Daoy (cell line): ENCODE measurements around the gene GFRA1. TPM values are rescaled to one million over a fixed set of nuclear protein-coding genes. Genes with fewer than 3 reads are reported as not detected.

Experiments
- DNase-seq: peaks from one replicate; pipeline ENCODE4 v3.0.0-alpha.2; 2015; ENCODE audit warnings: low read depth
- total RNA-seq: library from RNA; depleted of rRNA; stranded (reverse); fragments of >200 nt; shearing (Covaris generic); gene quantifications from 2 replicates; pipeline ENCODE4 v1.2.3, GENCODE V29; 2014

GFRA1 gene
- total RNA-seq, 1 experiment from 2014 or later = 1.1 TPM

- no peak for DNase-seq
Measured at GRCh38 chr10:116241085-116241484, 31.9 kb downstream of the GFRA1 start.

- no peak for DNase-seq
Measured at GRCh38 chr10:116240157-116240950, 32.7 kb downstream of the GFRA1 start.

GRCh38 chr10:116239229-116239628 is 33.8 kb downstream of the GFRA1 start:
- DNase-seq = no peak

DNA sequence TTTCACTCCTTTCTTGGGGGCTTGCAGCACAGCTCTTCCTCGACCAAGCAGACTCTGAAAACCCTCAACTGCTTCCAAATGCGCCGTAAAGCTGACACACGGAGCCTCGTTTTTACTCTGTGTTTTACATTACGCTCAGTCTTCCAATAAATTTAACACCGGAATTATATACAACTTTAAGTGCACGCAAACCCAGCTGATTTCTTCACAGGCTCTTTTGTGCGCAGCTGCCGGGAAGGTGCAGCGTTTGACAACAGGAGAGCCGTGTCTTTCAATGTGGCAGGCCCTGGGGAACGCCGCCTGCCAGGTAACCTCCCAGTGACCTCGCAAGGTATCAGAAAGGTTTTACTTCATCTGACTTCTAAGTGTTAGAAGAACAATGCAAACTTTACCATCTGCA is 35.0 kb downstream of the GFRA1 start:
- no peak for DNase-seq

- DNase-seq = no peak
Measured at GRCh38 chr10:116237260-116237659, 35.7 kb downstream of the GFRA1 start.

DNA sequence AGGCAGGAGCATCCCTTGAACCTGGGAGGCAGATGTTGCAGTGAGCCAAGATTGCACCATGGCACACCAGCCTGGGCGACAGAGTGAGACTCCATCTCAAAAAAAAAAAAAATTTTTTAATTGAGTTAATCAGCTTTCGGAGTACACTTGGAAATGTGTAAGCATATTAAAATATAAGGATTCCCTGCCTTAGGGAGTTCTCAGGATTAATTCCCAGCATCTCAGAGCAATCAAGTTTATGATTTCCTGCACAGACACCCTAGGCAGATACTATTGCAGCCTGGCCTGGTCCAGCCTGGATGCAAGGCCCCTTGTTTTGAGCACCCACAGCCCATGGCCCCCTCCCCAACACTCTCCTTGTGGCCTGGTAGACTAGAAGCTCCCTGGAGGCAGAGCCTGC is 39.8 kb downstream of the GFRA1 start:
- no peak for DNase-seq

DNA sequence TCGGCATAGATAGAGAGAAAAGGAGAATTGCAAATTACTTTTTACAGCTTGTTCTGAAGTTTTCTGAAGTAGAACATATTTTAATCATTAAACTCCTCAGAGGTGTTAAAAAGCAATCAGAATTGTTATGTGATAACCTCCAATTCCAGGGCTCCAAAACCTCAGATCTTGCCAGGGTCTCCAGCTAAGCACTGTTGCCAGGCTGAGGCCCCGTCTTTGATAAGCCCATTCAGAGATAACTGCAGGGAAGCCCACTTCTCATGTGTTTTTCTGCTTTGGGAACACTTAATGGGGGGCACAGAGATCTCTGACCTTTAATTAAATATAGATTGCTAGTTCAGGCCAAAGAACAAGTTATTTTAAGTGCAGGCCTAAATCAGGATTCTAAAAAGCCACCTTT is 40.4 kb downstream of the GFRA1 start:
- DNase-seq = no peak

DNA sequence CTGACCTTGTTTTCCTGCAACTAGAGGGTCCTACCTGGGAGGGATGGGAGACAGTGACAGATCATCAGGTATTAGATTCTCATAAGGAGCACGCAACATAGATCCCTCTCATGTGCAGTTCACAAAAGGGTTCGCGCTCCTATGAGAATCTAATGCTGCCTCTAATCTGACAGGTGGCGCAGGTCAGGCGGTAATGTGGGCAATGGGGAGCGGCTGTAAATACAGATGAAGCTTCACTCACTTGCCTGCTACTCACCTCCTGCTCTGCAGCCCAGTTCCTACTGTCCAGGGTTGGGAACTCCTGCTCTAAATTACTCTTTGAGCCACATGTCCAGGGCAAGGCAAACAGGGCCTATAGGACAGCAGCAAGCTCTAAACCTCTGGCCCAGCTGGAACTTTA is 46.2 kb downstream of the GFRA1 start:
- no peak for DNase-seq

- DNase-seq = no peak
Measured at GRCh38 chr10:116226053-116226452, 47.0 kb downstream of the GFRA1 start.

GRCh38 chr10:116223289-116223688 is 49.7 kb downstream of the GFRA1 start:
- no peak for DNase-seq

DNA sequence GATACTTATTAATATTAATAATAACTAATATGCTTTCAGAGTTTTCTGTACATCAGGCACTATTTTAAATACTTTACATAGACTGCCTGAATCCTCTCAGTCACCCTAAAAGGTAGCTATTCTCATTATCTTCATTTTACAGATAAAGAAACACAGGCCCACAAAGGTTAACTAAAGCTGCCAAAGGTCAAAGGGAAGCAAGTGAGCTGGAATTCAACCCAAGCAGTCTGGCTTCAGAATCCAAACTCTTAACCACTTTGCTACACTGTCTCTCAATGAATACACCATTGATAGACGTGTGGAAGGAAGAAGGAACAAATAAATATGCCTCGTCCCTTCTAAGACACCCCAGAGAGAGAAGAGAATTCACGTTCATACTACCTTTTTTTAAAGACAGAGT is 52.0 kb downstream of the GFRA1 start:
- no peak for DNase-seq

DNA sequence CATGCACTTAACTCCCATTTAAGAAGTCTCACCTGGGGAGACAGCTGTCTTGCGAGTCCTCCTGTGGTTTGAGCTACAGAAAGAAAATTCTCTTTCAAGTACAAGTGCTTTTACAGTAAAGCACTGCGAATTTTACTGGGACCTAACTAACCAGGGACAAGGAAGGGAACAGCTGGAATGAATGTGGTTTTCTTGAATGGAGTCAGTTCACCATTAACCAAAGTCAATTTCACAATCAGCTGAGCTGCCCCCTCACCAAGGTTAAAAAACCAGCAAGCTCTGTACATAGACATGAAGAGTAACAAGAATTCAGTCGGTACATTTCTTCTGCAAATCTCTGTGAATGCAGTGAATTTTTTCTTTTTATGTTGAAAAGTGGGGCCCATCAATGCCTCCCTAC is 56.3 kb downstream of the GFRA1 start:
- DNase-seq = no peak

GRCh38 chr10:116215651-116216050 is 57.4 kb downstream of the GFRA1 start:
- peak; percentile 5 for DNase-seq

DNA sequence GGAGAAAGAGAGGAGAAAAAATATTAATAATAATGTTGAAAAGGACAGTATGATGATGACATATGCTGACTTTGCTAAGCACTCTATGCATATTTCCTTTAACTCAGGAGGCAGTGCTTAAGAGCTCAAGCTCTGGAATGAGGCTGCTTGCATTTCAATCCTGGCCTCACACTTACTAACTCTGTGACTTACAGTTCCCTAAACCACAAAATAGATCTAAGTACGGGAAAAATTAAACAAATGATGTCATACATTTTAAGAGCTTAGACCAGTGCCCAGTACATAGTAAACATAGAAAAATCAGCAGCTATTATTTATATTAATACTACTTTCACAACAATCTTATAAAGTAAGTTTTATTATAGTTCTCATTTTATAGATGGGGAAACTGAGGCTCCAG is 61.3 kb downstream of the GFRA1 start:
- peak; percentile 41 for DNase-seq

DNA sequence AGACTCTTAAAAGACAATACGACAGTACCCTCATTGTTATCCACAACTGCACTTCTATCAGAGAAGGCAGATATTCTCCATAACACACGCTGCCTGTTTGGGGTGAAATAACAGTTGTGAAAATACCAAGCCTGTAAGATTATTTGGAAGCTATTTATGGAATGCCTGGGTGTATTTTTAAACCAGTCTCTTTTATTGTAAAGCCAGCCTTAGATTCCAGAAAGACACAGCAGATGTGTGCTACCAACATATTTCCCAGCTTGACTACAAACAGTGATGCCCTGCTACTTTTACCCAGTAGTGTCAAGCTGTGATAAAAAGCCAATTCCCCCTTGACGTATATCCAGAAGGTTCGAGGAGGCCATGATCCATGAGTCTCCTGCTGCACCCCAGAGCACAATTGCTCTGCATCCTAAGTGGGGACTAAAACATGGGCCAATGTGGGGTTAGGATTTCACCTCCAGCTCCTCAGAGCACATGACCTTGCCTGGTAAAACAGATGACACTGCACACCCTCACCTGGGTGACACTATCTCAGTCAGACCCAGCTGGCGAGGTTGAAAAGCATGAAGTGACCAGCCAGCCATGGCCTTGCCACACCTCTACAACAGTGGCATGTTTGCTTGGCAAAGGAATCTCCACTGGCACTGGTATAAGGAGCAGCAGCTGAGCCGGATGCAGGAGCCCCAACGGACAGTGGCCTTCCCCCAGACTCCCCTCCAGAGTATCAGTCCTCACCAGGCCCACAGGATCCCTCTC is 62.2 kb downstream of the GFRA1 start:
- DNase-seq = no peak

DNA sequence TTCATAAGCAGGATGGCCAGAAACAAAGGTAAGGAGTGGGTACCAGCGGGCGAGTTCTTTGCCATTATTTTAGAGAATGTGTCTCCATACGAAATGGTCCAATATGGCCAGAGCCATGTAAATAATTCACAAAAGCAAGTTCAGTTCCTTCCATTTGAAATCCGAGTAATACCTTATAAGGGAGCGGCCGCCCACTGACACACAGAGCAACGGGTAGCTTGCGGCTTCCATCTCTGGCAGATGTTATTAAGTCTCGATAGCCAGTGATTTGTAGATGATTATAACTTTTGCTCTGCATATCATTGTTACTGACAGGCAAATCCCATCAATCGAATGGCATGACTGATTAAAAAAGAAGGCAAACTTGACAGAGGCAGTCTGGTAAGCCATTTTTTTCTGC is 63.2 kb downstream of the GFRA1 start:
- DNase-seq = peak; percentile 6

- DNase-seq = no peak
Measured at GRCh38 chr10:116208956-116209567, 63.9 kb downstream of the GFRA1 start.

- peak; percentile 22 for DNase-seq
Measured at GRCh38 chr10:116207690-116208089, 65.3 kb downstream of the GFRA1 start.

DNA sequence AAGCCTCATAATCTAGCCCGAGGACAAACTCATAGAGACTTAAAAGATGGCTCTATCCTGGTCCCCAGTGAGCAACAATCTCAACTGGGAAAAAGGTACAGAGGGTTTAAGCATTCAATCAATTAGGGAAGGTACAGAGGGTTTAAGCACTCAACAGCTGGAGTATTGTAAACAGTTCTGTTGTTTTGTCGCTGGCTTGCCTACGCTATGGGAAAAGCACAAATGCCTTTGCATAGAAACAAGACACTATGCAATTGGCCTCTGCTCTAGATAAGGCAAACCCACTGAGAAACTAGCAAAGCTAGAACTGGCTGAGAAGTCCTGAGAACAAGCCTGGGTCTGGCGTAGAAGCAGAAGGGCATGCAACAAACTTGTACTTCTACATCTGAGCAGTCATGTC is 69.3 kb downstream of the GFRA1 start:
- DNase-seq = no peak

DNA sequence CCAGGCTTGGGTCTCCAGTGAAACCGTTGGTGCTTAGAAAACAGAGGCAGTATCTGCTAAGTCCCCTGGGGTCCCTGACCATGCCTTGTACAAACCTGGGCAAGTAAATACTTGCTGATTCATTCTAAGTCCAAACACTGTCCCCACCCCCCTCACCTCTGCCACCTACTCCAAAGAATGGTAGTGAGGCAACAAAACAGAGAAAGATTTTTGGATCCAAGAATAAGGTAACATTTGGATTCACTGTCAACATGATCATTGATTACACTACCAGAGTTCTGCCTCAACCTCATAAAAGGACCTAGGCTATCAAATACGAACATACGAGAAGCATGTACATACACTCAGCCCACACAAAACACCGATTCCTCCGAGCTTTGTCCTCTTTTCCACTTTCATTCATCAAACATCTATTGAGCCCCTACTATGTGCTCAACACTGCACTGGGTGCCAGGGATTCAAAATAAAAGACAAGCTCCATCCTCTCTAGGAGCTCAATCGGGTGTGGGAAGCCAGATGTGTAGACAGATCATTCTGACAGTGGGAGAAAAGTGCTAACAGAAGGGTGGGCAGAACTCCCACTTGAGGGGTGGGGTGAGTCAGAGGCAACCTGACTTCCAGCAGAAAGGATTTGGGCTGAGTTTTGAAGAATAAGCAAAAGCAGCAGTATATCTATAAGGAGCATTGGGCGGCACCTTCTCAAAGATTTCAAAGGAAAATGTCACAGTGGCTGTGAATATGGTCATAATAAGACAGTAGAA is 71.2 kb downstream of the GFRA1 start:
- no peak for DNase-seq

DNA sequence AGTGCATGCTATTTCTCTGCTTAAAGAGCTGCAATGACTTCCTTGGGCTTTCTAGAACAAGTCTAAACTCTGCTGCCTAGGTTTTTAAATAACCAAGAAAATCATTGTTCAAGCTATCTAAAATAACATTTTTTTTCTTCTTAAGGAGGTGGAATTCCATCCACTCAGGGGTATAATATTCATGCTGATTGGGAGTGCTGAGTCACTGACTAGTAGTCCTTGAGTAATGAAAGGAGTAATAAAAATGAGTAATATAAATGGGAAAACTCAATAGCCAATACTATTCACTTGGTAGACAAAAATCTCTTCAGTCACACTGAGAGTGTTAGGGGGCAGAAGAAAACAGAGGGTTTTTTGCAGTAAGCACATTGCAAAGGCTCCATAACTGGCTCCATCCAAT is 72.0 kb downstream of the GFRA1 start:
- DNase-seq = no peak

GRCh38 chr10:116198676-116199035 is 74.3 kb downstream of the GFRA1 start:
- no peak for DNase-seq
